ENCODE measurements around the gene OR2A12.

- no peak for TF ChIP-seq EZH2 (IDR thresholded peaks at IDR 0.05; ENCODE audit: borderline replicate concordance)
- no peak for TF ChIP-seq CTCF (IDR thresholded peaks at IDR 0.05; ENCODE audit: poor library complexity)
- no peak for TF ChIP-seq EZH2phosphoT487 (IDR thresholded peaks at IDR 0.05; ENCODE audit: low read depth, severe bottlenecking, unreplicated experiment)
Observed at GRCh38 chr7:144133307-144133706, 47.2 kb downstream of the OR2A12 start.

Data from hepatocyte (in vitro differentiated cells).